Spleen (tissue), 7 donors: ENCODE data around the gene NF2.

ENCODE experiments used
- CTCF ChIP-seq, 11 experiments: fragments of 200-600 bp in 7 of 11; fragments of 450-650 bp in 4 of 11; sonication (generic) in 4 of 11; IDR thresholded peaks in 8 of 11; conservative IDR thresholded peaks in 3 of 11; 1 replicate in 7 of 11; 2 replicates in 4 of 11; pipeline versions ENCODE4 v1.4.0 to v1.8.0; 2016 to 2021; ENCODE audit warnings: antibody characterized with exemption in 11 of 11, inconsistent platforms in 4 of 11, mild to moderate bottlenecking in 1 of 11
- POLR2A ChIP-seq, 3 donors: fragments of 450-650 bp; IDR thresholded peaks; one replicate each; pipeline ENCODE4 v1.5.1; 2017; ENCODE audit warnings: antibody characterized with exemption in 3 of 3, mild to moderate bottlenecking in 1 of 3
- POLR2AphosphoS5 ChIP-seq, 3 donors: sonication (generic); formaldehyde crosslinking; IDR thresholded peaks; one replicate each; pipeline ENCODE4 v1.5.1; 2017; ENCODE audit warnings: antibody characterized with exemption in 3 of 3
- donor health status: DM: no; HTN: no; CAD: no; lungs with moderate emphysema.
- donor health status: DM: no; HTN: no; CAD: no.
- donor health status: DM: no; HTN: no; CAD: no.

- no peak for TF ChIP-seq CTCF (IDR thresholded peaks at IDR 0.05 in 8 of 11, conservative IDR thresholded peaks at IDR 0.05 in 3 of 11)
- no peak for TF ChIP-seq POLR2A (IDR thresholded peaks at IDR 0.05)
- TF ChIP-seq POLR2AphosphoS5 (IDR thresholded peaks at IDR 0.05) = peak in 1 of 3 donors; percentile 29
Measured at GRCh38 chr22:29710193-29710592, 106.8 kb downstream of the NF2 start.
